ENCODE data around the gene SOX12. TPM values are rescaled to one million over a fixed set of nuclear protein-coding genes. Genes with fewer than 3 reads are reported as not detected.
"Not testable (repeated sequence)": the region's sequence is repeated elsewhere in the genome, so short reads cannot be mapped to it uniquely, and the experiment has no call there.

SOX12 gene
- polyA plus RNA-seq, 1 donor = 29.8 TPM

GRCh38 chr20:362271-363254 is 37.2 kb downstream of the SOX12 start:
- DNase-seq = peak; percentile 36

DNA sequence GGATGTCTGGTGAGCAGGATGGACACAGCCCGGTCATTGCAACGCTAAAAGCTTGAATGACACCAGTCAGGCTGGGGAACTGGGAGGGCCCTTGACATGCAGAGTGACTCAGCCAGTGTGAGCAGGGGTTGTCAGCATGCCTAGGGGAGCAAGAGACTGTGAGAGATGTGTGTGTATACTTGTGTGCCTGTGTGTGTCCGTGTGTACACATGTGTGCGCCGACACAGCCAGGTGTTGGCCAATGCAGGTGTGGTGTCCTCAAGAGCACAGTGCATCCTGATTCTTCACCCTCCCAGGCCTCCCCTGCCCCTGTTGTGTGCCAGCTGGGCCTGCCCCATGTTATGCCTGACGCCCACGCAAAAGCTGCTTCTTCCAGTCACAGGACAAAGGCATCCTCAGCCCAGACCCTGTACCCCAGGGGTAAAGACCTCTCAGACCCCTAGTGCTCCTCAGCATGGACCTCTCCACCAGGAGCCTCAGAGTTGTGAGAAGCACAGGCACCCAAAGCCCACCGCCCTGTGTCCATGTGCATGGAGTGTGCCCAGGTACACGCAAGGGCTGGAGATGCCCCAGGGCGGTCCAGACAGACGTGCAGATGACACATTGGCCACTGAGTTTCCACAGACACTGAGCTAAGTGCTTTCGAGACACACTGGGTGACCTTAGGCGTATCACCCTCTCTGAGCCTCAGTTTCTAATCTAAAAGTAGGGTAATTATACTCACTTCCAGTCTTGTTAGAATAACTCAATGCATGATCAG is 38.1 kb downstream of the SOX12 start:
- DNase-seq = no peak

DNA sequence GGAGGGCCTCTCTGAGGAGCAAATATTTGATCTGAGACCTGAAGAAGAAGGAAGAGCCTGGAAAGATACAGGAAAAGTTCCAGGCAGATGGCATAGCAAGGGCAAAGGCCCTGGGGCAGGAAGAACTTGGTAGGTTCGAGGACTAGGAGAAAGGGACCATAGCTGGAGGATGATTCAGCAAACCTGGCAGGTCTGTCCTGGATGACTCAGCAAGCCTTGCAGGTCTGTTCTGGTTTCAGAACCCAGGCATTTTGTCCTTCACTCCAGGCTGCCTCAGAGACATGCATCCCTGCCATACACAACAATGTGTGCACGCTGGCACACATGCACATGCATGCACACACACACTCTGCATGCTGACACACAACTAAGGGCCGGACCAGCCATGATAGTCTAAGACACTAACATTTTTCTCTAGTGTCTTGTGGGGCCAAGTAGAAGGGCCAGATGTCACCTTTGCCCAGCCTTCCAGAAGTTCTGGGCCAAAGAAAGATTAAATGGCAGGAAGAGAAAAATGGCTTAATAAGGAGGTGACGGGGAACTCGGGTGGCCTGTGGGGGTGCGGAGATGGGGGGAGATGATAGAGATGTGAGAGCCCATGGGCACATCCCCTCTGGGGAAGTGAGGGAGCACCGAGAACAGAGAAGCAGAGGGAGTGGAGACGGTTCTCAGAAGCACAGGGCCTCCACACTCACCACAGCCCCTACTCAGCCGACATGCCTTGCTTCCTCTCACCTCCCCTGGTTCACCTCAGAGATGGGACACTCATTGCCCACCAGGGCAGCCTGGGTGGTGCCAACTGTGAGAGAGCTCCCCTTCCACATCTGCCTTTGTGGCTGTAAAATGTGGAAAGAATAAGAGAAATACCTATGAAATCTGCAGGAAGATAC is 39.8 kb downstream of the SOX12 start:
- DNase-seq = no peak

GRCh38 chr20:366041-366718 is 40.8 kb downstream of the SOX12 start:
- no peak for DNase-seq

DNA sequence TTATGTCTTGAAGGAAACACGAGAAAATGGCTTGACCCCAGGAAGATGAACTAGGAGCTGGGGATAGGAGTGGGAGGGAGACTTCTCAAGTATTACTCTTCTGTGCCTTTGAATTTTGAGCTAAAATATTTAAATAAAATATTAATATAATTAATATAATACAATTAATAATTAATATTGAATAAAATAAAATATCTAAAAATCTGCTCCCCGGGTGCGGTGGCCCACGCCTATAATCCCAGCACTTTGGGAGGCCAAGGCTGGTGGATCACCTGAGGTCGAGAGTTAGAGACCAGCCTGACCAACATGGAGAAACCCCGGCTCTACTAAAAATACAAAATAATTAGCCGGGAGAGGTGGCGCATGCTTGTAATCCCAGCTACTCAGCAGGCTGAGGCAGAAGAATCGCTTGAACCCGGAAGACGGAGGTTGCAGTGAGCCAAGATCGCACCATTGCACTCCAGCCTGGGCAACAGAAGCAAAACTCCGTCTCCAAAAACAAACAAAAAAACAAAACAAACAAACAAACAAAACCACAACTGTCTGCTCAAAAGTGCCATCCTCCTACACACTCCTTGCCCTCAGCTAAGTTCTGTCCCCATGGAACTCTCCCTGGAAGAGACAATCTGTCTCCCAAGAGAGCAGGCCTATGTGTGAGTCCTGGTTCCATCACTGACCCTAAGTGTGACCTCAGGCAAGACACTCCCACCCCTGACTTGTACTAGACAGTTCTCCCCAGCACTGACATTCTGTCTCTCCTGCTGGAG is 41.5 kb downstream of the SOX12 start:
- no peak for DNase-seq

- no peak for DNase-seq
Observed at GRCh38 chr20:367486-367887, 42.1 kb downstream of the SOX12 start.

GRCh38 chr20:368915-369314 is 43.6 kb downstream of the SOX12 start:
- DNase-seq = no peak

GRCh38 chr20:370151-370600 is 44.8 kb downstream of the SOX12 start:
- no peak for DNase-seq

DNA sequence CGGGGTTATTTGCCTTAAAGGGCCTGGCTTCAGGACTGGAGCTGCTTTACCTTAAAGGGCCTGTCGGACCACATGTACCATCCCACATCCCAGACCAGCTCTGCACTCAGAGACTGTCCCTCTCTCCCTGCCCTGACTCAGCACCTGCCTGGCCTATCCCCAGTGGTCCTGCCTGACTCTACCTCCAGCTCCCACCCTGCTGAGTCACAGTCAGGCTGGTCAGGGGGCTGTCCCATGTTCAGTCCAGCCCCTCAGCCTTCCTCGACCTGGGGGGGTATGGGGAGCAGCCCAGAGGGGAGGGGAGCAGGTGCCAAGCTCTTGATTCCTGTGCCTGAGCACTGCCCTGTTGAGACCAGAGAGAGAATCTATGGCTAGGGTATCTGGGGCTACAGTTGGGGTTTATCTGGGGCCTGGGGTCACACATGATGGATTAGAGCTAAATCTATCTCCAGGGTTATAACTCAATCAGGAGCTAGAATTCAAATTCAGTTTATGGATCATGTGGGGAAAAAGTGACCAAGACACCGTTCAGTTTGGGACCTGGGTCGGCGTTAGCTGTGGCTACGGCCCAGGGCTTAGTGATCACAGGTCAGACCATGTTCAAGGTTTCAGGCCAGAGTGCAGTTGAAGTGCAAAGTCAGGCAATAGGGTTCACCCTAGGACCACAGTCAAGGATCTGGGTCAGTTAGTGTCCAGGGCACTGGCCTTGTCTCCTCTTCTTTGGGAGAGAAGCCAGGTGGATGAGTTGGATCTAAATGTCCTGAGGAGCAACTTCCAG is 45.8 kb downstream of the SOX12 start:
- no peak for DNase-seq

DNA sequence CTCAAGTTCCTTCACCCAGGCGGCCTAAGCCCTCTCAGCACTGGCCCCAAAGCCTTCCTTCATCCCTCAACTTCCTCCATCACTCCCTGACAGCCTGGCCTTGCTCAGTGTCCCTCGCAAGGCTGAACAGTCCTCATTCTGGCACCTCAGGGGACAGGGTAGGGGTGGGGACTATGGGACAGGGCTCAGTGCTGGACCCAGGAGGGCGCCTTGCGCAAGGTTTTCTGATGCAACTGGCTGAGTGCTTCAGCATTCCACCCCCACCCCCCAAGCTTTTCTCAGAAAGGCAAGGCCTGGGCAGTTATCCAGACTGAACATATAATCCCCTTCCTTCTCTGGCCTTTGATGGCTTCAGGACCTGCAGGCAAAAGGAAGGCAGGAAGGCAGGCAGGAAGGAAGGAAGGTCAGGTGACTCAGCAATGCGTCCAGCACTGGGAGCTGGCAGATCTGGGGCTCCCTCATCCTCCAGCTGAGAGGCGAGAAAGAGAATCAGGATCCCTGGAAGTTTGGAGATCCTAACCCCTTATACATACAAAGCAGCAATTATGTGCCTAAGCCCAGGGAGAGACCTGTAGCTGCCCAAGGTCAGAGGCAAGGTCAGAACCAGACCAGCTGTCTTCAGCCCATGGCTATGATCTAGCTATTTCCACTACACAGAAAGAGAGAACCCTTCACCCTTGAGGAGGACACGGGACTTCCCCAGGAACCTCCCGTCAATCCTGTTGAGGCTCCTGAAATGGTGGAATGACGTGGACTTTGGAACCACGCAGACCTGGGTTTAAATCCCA is 46.6 kb downstream of the SOX12 start:
- DNase-seq = no peak

- not testable (repeated sequence) for DNase-seq
Observed at GRCh38 chr20:372543-373082, 47.3 kb downstream of the SOX12 start.

DNA sequence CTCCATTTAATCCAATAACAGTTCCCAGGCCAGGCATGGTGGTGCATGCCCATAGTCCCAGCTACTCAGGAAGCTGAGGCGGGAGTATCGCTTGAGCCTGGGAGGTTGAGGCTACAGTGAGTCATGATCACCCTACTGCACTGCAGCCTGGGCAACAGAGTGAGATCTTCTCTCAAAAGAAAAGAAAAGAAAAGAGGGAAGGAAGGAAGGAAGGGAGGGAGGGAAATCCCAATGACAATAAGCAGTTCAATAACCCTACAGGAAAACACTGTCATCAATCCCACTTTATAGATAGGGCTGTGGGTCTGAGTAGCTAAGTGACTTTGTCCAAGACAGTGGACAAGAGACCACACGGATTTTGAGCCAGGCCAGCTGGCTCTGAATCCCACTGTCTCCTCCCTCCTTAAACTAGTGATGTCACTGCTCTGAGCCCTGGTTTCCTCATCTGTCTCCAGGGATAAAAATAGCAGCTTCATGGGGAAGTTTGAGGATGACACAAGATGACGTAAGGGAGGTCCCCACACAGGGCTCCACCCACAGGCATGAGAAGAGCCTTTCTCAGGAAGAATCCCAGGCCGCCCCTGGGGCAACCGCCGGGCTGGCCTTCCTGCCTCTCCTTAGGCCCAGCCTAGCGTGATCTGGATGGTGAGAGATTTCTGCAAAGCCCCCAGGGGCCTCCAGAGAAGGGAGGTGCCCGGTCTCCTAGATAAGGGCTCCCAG is 48.0 kb downstream of the SOX12 start:
- DNase-seq = no peak

- DNase-seq = no peak
Observed at GRCh38 chr20:375265-375889, 50.0 kb downstream of the SOX12 start.

GRCh38 chr20:376089-376488 is 50.7 kb downstream of the SOX12 start:
- no peak for DNase-seq

DNA sequence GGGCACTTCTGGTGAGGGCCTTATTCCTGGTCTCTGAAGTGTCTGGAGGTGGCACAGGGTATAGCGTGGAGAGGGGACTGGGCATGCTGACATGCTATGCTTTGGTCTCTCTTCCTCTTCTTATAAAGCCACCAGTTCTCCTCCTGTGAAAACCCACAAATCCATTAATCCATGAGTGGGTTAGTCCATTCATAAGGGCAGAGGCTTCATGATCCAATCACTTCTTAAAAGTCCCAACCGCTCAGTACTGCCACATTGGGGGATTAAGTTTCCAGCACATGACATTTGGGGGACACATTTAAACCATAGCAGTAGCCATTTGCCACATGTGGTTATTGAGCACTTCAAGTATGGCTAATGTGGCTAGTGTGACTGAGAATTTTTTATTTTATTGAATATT is 51.4 kb downstream of the SOX12 start:
- DNase-seq = no peak

GRCh38 chr20:377578-377977 is 52.2 kb downstream of the SOX12 start:
- DNase-seq = not testable (repeated sequence)

DNA sequence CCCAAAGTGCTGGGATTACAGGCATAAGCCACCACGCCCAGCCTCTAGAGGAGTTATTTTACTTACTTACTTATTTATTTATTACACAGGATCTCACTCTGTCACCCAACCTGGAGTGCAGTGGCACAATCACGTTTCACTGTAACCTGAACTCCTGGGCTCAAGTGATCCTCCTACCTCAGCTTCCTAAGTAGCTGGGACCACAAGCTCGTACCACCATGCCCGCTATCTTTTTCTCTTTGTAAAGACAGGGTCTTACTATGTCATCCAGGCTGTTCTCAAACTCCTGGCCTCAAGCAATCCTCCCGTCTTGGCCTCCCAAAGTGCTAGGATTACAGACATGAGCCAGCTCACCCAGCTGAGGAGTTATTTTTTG is 53.6 kb downstream of the SOX12 start:
- no peak for DNase-seq
